Activated CD4-positive, alpha-beta T cell treated with anti-CD3 and anti-CD28 coated beads, Interleukin-2, amount 50 U/mL, for 4 hours (primary cell): ENCODE data around the gene PLEKHJ1.
"Not testable (repeated sequence)": the region's sequence is repeated elsewhere in the genome, so short reads cannot be mapped to it uniquely, and the experiment has no call there.

ENCODE experiments used
- DNase-seq, 2 experiments: peaks; one replicate each; pipeline ENCODE4 v3.0.0-alpha.2; 2020

Gene PLEKHJ1

GRCh38 chr19:2236314-2237050 is at the start of gene PLEKHJ1, which contains the start of gene SF3A2:
TSS of gene PLEKHJ1 (minus strand) at chr19:2236329. CDS start at chr19:2236248, 81 bp downstream.
TSS of gene SF3A2 (plus strand) at chr19:2236824. CDS start at chr19:2243419, 6,595 bp downstream.
- peak; percentile 96 for DNase-seq

- no peak for DNase-seq
Measured at GRCh38 chr19:2283835-2284507, 47.8 kb upstream of the PLEKHJ1 start.

- DNase-seq: no peak
Measured at GRCh38 chr19:2282862-2283237, 46.7 kb upstream of the PLEKHJ1 start.

- DNase-seq: no peak
Measured at GRCh38 chr19:2282062-2282861, 46.1 kb upstream of the PLEKHJ1 start, which contains the start of gene PEAK3. TSS of gene PEAK3 (minus strand) at chr19:2282175. CDS start at chr19:2280931, 1,244 bp downstream.

- DNase-seq: not testable (repeated sequence)
Measured at GRCh38 chr19:2281265-2282061, 45.3 kb upstream of the PLEKHJ1 start.

- no peak for DNase-seq
Measured at GRCh38 chr19:2280633-2281264, 44.6 kb upstream of the PLEKHJ1 start.

- no peak for DNase-seq
Measured at GRCh38 chr19:2278459-2279158, 42.5 kb upstream of the PLEKHJ1 start.

- no peak for DNase-seq
Measured at GRCh38 chr19:2277138-2277537, 41.0 kb upstream of the PLEKHJ1 start.

GRCh38 chr19:2276429-2276986 is 40.4 kb upstream of the PLEKHJ1 start:
- DNase-seq: no peak

GRCh38 chr19:2275588-2276428 is 39.7 kb upstream of the PLEKHJ1 start:
- DNase-seq: no peak

GRCh38 chr19:2274931-2275535 is 38.9 kb upstream of the PLEKHJ1 start:
- DNase-seq: no peak

GRCh38 chr19:2274185-2274711 is 38.1 kb upstream of the PLEKHJ1 start:
- DNase-seq: no peak

- DNase-seq: peak; percentile 53 to 56
Measured at GRCh38 chr19:2273356-2274184, 37.4 kb upstream of the PLEKHJ1 start.

- DNase-seq: no peak
Measured at GRCh38 chr19:2271234-2272103, 35.3 kb upstream of the PLEKHJ1 start.

- DNase-seq: peak; percentile 67 to 76
Measured at GRCh38 chr19:2270423-2271233, 34.5 kb upstream of the PLEKHJ1 start.

GRCh38 chr19:2270157-2270422 is 34.0 kb upstream of the PLEKHJ1 start:
- no peak for DNase-seq
